Epidermal melanocyte (primary cell): ENCODE measurements around the gene NASP.
"Not testable (repeated sequence)": the region's sequence is repeated elsewhere in the genome, so short reads cannot be mapped to it uniquely, and the experiment has no call there.

Source experiments
- DNase-seq: peaks from one replicate; pipeline ENCODE4 v3.0.0; 2011; ENCODE audit warnings: low spot score; ENCODE audit not compliant: insufficient read length

Gene NASP

DNA sequence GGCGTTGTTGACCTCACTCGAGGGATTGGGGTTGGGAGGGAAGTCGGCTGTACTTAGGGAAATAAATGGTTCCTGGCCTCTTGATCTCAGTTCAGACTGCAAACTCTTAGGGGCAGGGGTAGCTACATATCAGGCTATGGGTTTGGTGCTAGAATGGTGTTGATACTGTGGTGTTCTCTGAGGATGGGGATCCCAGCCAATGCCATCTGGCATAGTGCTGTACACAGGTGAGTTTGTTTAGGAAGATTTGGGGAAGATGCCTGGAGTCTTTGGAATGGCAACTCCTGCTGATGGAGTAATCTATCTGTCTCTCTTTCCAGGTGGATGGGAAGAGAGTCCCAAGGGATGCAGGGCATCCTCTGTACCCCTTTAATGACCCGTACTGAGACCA, 14.3 kb upstream of the NASP start:
- DNase-seq: no peak

DNA sequence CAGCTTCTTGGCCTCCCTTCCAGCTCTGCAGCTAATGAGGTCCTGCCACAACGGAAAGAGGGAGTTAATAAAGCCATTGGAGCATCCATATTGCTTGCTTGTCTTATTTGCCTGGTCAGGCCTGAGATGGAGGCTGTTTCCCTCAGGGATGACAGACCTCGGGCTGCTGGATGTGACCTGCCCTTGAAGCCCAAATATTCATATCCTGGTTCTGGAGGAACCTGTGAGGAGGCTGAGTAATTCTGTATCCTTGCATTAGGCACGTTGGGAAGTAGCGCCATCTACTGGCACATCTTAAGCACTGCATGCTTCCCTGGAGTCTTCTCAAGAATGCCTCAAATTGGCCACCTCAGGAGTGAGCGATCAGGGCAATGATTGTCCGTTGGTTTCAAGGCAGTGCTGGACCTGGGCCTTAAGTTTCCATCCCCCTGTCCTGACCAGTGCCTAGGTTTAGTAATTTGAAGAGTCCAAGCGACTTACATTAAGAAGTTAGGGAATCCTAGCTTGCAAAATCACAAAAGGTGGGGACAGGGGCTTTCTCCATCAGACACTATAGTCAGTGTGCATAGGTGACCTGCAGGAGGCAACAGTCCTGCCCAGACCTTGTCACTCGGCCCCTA, 13.8 kb upstream of the NASP start:
- DNase-seq: peak; percentile 66

DNA sequence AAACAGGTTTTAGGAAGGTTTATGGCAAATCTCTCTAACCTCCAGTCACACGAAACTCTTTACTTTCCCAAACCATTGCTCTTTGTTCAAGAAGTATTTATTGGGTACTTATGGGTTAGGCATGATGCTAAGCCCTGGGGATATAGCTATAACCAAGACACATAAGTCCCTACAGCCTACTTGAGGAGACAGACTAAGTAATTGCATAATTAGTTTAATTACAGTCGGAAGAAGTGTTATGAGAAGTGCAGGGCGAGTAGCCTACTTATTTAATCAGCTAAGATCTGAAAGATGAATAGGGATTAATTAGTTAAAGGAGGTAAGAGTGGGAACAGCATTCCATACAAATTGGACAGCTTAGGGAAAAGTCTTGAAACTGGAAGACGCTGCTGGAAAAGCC, 13.2 kb upstream of the NASP start:
- DNase-seq: no peak

DNA sequence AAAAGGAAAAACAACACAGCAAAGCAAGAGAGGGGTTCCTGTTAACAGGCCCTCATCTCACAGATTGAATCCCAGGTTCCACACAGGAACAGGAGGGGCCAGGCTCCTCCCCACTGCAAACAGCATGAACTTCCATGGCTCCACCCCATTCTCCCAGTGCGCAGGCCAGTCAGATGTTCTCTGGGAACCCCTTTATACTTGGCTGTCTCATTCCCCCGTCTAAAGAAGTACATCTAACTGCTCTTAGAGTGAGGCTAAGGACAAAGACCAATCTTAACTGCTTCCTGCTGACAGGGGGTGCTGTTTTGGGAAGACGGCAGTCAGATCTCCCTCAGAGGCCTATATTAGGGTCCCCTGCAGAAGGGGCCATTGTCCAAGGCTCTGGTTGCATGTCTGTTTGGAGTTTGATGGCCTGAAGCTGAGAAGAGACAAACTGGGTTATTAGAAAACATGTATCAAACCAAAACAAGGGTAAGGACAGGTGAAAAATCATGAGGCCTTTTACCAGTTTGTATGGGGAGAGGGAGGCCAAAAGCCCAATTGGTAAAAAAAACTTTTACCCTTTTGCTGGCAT, 10.5 kb upstream of the NASP start:
- no peak for DNase-seq

DNA sequence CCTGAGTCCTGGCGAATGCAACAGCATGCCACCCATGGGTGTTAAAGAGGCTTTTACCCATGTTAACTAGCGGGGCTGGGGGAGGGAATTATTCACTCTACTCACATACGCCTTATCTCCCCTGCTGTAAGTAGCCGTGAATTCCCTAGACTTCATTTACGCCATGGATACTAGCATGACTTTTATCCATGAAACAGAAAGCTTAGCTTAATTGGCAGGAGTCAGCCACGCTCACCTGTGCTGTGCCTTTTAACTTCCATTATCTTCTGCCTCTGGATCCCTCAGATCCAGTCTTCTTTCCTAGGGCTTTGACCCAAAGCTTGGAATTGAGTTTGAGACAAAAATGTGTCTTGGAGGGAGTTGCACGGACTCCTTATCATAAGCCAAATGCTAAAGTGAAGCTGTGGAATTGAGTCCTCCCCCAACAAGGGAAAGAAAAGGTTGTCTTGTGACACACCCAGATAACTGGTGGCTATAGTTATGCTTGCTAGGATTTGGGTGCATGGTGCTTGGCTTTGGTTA, 9.7 kb upstream of the NASP start:
- no peak for DNase-seq

DNA sequence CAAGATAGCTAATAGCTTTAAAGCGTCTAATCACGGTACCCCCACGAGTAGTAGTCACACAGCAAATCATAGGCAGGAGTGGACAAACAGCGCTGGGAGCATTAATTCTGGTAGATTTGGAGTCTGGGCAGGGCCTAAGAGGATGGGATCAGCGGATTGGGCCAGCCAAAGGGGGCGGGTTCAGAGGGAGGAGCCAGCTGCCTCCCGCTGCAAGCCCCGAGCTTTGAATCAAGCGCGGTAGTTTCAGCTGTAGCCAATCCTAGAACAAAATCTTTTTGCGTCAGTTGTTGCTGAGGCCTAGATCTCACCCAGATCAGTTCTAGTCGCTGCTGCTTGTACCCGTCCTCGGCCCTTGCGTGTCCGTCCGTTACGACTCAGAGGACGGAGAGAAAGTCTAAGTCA, 576 bp upstream of the NASP start:
- DNase-seq: peak; percentile 96

DNA sequence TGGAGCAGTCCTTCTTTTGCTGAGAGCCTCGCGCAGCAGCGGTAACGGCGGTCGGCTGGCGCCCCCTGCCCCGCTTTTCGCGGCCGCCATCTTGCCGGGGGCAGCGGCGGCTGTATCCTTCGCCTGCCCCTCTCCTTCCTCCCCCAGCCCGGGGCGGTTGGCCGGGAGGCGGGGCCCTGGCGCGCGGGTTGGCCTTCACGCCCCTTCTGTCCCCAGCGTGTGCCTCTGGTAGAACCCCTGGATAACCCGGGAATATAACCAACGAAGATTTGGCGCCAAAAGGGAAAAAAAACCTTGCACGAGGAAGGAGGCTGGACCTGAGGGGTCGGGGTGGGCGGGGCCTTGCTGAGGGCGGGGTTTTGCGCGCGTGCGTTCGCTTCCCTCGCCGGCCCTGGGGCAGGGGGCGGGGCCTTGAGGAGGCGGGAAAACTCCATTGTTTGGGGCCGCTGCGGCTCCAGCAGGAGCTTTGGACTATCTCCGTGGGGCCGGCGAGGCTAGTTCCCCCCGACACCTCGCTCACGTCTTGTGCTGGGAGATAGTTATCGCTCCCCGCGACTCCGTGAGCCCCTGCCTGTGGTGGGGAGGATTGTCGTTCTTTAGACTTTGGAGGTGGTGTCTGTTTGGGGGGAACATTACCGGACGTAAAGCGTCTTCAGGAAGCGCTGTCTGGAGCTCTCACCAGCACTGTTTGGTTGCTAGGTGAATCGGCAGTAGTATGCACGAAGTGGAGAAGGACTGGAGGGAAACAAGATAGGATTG, 689 bp downstream of the NASP start:
- peak; percentile 79 for DNase-seq

DNA sequence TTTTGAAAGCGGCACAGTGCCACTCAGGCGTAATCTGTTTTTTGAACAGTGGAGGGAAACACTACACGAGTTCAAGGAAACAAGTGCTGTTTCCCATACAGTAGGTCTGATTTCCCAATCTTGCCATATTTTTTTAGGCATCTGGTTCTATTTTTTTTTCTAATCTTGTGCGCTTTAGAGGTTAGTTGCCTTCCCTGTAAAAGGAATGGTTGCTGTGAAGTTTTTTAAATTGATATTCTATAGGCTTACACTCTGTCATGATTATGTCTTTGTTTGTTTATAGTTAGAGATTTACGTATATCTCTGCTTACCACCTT, 1.2 kb downstream of the NASP start:
- DNase-seq: no peak

DNA sequence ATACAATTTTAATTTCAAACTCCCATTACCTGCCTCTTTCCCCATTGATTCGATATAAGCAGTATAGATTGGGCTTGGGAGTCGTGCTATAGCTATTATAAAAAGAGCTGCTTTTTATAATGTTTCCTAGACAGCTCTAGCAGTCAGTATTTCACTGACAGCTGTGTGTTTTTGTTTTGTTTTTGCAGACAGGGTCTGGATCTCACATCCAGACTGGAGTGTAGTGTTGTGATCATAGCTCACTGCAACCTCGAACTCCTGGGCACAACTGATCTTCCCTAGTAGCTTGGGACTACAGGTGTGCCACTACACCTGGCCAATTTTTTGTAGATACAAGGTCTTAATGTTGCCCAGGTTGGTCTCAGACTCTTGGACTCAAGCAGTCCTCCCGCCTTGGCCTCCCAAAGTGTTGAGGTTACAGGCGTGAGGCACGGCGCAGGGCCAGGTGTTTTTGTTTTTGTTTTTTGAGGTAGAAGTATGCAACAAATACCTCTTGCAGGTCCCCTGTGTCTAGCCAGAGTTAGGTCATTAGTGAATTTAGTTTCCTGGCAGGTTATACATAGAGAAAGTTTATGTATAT, 1.7 kb downstream of the NASP start:
- DNase-seq: no peak

DNA sequence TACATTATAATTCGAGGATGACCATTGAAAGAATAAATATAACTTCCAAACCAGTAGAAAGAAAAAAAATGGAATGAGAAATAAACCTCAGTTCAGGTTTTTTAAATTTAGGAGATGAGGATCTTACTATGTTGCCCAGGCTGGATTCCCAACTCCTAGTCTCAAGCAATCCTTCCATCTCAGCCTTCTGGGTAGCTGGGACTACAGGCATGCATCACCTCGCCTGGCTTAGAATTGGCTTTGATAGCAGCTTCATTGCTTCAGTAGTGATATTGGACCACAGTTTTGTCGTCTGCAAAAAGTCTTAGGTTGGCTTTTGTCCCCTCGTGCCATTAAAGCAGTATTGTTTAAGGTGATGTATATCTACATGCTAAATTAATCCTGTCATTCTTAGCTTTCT, 2.9 kb downstream of the NASP start:
- no peak for DNase-seq

DNA sequence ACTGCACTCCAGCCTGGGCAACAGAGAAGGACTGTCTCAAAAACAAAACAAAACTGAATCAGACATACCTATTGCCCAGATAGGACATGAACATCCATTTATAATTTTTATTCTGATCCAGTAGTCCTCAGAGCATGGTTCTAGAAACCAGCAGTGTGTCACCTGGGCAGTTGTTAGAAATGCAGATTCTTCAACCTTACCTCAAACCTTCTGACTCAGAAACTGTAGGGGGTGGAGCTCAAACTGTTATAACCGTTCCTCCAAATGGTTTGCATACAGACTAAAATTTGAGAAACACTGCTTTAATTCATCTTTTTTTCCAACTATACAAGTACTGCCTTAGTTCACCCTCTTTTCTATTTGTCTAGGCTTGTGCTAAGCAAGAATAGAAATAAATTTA, 6.0 kb downstream of the NASP start:
- DNase-seq: no peak

DNA sequence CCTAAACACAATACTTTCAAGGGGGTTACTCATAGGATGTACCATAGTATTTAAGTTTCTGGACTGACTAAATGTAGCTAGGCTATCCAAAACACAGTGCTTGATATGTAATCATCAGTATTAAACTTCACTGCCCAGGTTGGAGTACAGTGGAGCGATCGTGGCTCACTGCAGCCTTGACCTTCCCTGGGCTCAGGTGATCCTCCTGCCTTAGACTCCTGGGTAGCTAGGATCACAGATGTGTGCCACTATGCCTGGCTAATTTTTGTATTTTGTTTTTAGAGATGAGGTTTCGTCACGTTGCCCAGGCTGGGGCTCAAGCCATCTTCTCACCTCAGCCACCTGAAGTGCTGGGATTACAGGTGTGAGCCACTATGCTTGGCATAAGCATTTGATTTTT, 10.6 kb downstream of the NASP start:
- DNase-seq: no peak

DNA sequence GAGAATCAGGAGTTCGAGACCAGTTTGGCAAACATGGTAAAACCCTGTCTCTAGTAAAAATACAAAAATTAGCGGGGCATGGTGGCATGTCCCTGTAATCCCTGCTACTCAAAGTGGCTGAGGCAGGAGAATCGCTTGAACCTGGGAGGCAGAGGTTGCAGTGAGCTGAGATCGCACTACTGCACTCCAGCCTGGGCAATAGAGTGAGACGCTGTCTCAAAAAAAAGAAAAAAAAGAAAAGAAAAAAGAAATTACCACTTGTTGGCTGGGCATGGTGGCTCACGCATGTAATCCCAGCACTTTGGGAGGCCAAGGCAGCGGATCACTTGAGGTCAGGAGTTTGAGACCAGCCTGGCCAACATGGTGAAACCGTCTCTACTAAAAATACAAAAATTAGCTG, 12.9 kb downstream of the NASP start:
- not testable (repeated sequence) for DNase-seq

DNA sequence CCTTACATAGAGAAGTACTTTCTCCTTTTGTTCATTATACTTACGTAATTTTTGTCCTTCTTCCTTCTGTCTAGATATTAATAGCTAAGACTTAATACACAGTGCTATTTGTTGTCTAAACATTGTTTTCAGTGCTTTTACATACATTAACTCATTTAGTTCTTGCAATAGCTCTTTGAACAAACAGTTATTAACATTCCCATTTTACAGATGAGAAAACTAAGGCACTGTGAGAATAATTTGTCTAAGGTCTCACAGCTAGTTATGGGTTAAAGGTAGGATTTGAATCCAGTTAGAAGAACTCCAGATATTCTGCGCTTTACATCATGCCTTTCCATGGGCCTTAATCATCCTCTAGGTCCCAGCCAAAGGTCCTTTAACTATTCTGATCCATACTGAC, 20.4 kb downstream of the NASP start:
- no peak for DNase-seq

DNA sequence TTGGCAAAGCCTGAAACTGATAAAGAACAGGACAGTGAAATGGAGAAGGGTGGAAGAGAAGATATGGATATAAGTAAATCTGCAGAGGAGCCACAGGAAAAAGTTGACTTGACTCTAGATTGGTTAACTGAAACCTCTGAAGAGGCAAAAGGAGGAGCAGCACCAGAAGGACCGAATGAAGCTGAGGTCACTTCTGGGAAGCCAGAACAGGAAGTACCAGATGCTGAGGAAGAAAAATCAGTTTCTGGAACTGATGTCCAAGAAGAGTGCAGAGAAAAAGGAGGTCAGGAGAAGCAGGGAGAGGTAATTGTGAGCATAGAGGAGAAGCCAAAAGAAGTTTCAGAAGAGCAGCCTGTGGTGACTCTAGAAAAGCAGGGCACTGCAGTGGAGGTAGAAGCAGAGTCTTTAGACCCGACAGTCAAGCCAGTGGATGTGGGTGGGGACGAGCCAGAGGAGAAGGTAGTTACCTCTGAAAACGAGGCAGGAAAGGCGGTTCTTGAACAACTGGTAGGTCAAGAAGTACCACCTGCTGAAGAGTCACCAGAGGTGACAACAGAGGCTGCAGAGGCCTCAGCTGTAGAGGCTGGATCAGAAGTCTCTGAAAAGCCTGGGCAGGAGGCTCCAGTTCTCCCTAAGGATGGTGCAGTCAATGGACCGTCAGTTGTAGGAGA, 23.7 kb downstream of the NASP start:
- DNase-seq: no peak

DNA sequence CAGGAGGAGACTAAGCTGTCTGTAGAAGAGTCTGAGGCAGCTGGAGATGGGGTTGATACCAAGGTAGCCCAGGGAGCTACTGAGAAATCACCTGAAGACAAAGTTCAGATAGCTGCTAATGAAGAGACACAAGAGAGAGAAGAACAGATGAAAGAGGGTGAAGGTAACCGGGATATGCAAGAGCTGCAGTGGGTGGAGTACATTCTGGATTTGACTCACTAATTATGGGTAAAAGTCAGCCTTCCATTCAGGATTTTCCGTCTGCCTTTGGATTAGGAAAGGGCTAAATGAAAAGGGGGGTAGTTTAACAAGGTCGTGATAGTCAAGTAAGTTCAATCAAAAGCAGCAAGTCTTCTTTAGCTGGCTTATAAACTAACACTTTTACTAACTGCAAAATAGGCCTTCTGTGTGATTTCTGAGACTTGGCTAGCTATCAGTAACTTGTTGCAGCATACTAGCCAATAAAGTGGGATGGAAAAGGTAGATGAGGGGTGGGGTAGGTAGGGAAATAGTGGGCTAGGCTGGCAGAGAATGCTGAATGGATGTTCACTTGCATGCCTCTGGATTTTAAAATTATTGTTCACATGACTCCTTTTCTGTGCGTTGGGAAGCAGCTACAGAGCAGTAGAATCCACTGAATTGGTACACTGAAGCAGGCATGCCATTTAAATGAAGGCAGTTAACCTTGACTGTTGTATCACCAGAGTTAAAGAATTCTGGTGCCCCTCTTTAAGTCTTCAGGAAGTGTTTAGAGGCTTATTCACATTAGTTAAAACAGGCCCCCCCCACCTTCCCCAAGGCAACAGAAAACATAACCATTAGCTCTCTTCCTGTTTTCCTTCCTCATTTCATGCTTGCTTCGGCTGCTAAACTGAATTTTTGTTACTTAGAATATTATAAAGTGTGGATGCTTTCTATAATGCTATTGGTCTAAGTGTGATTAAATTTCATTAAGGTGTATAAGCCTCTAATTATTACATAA, 24.6 kb downstream of the NASP start:
- DNase-seq: no peak

DNA sequence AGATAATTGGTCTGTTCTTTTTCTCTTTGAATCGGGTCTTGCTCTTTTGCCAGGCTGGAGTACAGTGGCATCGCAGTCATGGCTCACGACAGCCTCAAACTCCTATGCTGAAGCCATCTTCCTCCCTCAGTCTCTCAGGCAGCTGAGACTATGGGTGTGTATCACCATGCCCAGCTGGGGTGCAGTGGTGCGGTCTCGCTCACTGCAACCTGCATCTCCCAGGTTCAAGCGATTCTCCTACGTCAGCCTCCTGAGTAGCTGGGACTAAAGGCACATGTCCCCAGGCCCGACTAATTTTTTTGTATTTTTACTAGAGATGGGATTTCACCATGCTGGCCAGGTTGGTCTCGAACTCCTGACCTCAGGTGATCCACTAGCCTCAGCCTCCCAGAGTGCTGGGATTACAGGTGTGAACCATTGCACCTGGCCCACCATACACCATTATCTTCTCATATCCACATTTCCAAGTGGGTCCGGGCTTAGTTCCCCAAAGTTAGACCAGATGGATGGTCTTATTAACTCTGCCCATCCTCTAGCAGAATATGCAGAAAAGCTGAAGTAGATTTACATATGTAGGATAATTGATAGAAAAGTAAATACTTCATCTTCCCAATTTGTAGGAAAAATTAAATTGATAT, 26.9 kb downstream of the NASP start:
- DNase-seq: no peak

DNA sequence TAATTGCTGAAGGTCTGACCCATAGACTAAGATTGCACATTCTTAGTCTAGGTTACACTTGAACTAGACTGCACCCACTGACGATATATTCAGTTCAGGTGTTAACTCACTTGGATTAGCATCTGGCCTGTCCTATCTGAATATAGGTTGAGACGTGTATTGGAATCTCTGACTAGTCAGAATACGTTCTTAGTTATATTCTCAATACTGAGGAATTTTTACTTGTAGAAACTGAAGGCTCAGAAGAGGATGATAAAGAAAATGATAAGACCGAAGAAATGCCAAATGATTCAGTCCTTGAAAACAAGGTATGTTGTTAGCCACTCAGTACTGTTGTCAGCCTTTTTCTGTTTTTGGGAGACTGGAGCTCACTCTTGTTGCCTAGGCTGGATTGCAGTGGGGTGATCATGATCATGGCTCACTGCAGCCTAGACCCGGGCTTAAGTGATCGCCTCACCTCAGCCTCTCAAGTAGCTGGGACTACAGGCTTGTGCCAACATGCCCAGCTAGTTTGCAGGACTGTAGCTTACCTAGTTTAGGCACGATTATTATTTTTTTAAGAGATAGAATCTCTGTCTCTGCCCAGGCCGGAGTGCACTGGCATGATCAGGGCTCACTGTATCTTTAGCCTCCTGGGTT, 29.2 kb downstream of the NASP start:
- DNase-seq: no peak

DNA sequence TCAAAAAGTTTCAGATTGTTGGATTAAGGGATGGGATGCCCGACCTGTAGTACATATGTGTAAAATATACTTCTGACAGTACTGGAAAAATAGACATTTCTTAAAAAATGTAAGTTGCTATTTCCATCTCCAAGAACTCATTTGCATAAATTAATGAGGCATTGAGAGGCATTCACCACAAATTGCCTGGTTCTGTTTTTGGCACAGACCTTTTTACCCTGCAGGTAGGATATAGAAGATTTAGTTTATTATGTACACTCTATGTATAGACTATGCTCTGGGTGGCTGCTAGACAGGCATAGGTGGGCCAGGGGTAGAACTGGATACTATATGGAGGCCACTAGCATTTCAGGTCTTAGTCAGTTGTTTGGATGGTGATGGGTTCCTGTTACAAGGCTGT, 32.0 kb downstream of the NASP start:
- DNase-seq: no peak

DNA sequence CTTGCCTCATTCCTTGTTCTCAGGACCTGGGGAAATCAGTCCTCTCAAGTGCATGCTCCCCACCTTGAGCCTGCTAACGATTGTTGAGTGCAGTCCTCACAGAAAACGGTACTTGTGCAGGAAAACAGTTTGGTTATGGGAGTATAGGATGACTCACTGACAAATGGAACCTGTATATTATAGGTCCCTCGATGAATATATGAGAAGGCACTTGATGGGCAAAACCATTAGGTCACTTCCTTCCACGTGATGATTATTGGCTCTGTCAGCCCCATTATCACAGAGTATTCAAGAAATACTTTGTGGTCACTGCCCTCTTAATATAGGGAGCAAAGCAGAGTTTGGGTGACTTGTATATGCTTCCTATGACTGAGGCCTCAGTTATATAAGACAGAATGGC, 33.8 kb downstream of the NASP start:
- DNase-seq: no peak
